SK-N-SH treated with all-trans-retinoic acid at 6 μM for 48 hours (cell line): ENCODE data around the gene ATP6V1G1.

Experiments
- CREB5 ChIP-seq: fragments of 250-450 bp; sonication (Bioruptor Pico); IDR thresholded peaks from 2 replicates; pipeline ENCODE4 v1.5.1; 2020; ENCODE audit warnings: low read depth, mild to moderate bottlenecking, moderate library complexity
- CSRNP3 ChIP-seq: fragments of 250-450 bp; sonication (Bioruptor Pico); IDR thresholded peaks from 2 replicates; pipeline ENCODE4 v1.5.1; 2021; ENCODE audit warnings: mild to moderate bottlenecking, moderate library complexity
- ISL1 ChIP-seq: fragments of 250-450 bp; sonication (Bioruptor Pico); IDR thresholded peaks from 2 replicates; pipeline ENCODE4 v2.1.2; 2022; ENCODE audit warnings: mild to moderate bottlenecking, moderate library complexity
- OSR1 ChIP-seq: fragments of 250-450 bp; sonication (Bioruptor Pico); IDR thresholded peaks from 2 replicates; pipeline ENCODE4 v1.8.0; 2022; ENCODE audit warnings: moderate library complexity, mild to moderate bottlenecking, inconsistent platforms
- PATZ1 ChIP-seq: fragments of 250-450 bp; sonication (Bioruptor Pico); IDR thresholded peaks from 2 replicates; pipeline ENCODE4 v1.8.0; 2020; ENCODE audit warnings: mild to moderate bottlenecking, moderate library complexity, borderline replicate concordance
- PPARA ChIP-seq: fragments of 250-450 bp; sonication (Bioruptor Pico); IDR thresholded peaks from 2 replicates; pipeline ENCODE4 v1.5.0; 2020; ENCODE audit warnings: mild to moderate bottlenecking, borderline replicate concordance
- ZFP3 ChIP-seq: fragments of 250-450 bp; sonication (Bioruptor Pico); IDR thresholded peaks from 2 replicates; pipeline ENCODE4 v1.5.0; 2020; ENCODE audit warnings: mild to moderate bottlenecking, moderate library complexity
- ZNF565 ChIP-seq: fragments of 450-650 bp; formaldehyde crosslinking; conservative IDR thresholded peaks from 2 replicates; pipeline ENCODE4 v1.5.0; 2020; ENCODE audit warnings: low read depth, mild to moderate bottlenecking, moderate library complexity

GRCh38 chr9:114621561-114621960, 34.0 kb downstream of the ATP6V1G1 start:
- TF ChIP-seq PATZ1 (no peak), CREB5 (CRISPR knock-in tag) (no peak), PPARA (CRISPR knock-in tag) (no peak), ZNF565 (no peak), ZFP3 (CRISPR knock-in tag) (no peak), OSR1 (CRISPR knock-in tag) (no peak), ISL1 (no peak), CSRNP3 (no peak)
